Measurements from ENCODE around the gene ERFL.

The ERFL gene

GRCh38 chr19:41868120-41868988, 59.9 kb downstream of the ERFL start:
- no peak for TF ChIP-seq CTCF (conservative IDR thresholded peaks at IDR 0.05)
- H3K27ac ChIP-seq = no peak overlapping the region

GRCh38 chr19:41866284-41866683, 62.0 kb downstream of the ERFL start:
- no peak overlapping the region for H3K27ac ChIP-seq
- no peak for TF ChIP-seq ZFX (IDR thresholded peaks at IDR 0.05)
- no peak for TF ChIP-seq CTCF (conservative IDR thresholded peaks at IDR 0.05)

- H3K27ac ChIP-seq = no peak overlapping the region
- no peak for TF ChIP-seq ZFX (IDR thresholded peaks at IDR 0.05)
- TF ChIP-seq CTCF (conservative IDR thresholded peaks at IDR 0.05) = no peak
These were observed 63.9 kb downstream of the ERFL start for GRCh38 chr19:41864374-41864773.

DNA sequence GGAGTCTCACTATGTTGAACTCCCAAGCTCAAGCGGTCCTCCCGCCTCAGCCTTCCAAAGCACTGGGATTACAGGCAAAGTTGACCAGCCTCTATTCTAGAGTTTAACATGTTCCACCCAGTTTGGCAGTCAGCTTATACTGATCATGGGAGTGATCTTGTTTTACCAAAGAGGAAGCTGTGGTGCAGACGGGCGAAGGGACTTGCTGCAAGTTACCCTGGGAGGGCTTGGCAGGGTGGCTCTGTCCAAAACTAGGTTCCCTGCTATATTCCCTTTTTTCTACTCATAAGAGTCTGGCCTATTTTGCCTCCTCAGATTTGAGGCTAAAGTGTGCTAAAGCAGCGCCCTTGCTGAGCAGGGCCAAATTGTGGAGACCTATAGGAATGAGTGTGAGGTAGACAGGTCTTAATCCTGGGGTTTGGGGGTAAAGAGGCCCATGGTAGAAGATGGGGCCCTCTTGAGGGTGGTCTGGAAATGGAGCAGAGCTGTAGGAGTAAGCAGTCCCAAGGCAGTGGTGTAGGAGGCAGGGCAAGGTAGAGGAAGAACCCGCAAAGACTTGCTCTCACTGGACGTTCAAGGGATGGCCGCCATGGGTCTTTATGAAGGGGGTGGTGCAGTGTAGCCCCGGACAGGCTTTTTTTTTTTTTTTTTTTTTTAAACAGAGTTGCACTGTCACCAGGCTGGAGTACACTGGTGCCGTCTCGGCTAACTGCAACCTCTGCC, 64.9 kb downstream of the ERFL start:
- H3K27ac ChIP-seq = no peak overlapping the region
- no peak for TF ChIP-seq CTCF (conservative IDR thresholded peaks at IDR 0.05)
- no peak for TF ChIP-seq ZFX (IDR thresholded peaks at IDR 0.05)

DNA sequence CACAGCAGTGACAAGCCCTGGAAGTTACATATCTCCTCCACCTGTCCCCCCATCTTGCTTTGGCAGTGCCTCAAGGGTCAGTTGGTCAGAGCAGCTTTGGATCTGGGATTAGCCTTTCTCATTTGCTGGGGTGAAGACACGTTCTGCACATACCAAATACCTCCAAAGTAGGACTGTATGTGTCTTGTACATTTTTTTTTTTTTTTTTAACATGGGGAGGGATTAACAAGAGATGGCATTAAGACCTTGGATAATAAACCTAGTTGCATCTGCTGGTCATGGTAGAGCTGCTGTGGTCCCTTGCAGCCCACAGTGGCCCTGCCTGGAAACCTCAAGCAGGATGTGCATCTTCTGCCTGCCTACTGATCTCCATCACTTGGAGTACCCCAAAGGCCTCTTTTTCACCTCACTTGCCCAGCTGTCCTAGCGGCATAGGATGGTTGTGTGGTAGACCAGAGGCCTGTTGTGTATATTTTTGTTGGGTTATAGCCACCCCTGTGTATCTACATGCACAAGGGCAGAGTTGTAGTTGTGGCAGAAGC, 65.7 kb downstream of the ERFL start:
- 0 out of 2 replicates have a peak overlapping the region, but pooled peaks have one; percentile 1 for H3K27ac ChIP-seq
- TF ChIP-seq CTCF (conservative IDR thresholded peaks at IDR 0.05) (no peak), ZFX (IDR thresholded peaks at IDR 0.05) (no peak)

GRCh38 chr19:41861846-41862245, 66.4 kb downstream of the ERFL start:
- H3K27ac ChIP-seq = 0 out of 2 replicates have a peak overlapping the region, but pooled peaks have one; percentile 1

More at GRCh38 chr19:41861846-41862245, 66.4 kb downstream of the ERFL start:
- TF ChIP-seq ZFX (IDR thresholded peaks at IDR 0.05) (no peak), CTCF (conservative IDR thresholded peaks at IDR 0.05) (no peak)
